ENCODE measurements around the gene S1PR2. TPM values are rescaled to one million over a fixed set of nuclear protein-coding genes. Genes with fewer than 3 reads are reported as not detected.

S1PR2 gene
- total and polyA plus RNA-seq, 2 donors from 2014 or later, result 1.5 to 6.3 TPM

DNA sequence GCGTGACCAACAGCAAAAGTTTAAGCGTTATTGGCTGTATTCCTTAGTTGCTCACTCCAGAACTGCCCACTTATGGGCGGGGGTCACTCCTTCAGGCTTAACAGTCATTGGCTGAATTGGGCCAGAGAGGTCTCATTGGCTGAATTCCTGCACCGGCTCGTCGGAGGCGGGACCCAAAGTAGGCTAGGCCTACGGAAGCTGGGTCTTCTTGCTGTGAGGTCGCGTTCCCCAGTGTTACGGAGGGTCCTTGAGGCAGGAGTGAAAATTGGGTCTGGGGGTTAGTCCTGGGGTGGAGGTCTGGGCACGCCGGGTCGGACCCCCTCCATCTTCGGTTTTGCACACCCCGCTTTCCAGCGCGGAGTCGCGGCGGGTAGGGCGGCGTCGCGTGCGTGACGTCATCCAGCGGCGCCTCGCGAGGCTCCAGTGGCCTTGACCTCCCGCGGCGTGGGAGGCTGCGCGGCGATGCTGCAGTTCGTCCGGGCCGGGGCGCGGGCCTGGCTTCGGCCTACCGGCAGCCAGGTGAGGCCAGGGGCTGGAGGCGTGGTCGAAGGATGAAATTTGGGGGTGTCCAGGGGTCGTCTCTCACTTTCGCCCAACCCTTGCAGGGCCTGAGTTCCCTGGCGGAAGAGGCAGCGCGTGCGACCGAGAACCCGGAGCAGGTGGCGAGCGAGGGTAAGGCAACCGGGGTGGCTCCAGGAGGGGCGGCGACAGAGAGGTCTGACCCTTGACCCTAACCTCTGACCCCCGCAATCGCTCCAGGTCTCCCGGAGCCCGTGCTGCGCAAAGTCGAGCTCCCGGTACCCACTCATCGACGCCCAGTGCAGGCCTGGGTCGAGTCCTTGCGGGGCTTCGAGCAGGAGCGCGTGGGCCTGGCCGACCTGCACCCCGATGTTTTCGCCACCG lies 20.9 kb upstream of the S1PR2 start, which contains the start of gene MRPL4:
Gene MRPL4, plus strand, starts transcription at position 423 of the 903 bp plus-strand sequence. Its CDS starts 40 bp downstream, at position 463.
- TF ChIP-seq, protein P1, sequence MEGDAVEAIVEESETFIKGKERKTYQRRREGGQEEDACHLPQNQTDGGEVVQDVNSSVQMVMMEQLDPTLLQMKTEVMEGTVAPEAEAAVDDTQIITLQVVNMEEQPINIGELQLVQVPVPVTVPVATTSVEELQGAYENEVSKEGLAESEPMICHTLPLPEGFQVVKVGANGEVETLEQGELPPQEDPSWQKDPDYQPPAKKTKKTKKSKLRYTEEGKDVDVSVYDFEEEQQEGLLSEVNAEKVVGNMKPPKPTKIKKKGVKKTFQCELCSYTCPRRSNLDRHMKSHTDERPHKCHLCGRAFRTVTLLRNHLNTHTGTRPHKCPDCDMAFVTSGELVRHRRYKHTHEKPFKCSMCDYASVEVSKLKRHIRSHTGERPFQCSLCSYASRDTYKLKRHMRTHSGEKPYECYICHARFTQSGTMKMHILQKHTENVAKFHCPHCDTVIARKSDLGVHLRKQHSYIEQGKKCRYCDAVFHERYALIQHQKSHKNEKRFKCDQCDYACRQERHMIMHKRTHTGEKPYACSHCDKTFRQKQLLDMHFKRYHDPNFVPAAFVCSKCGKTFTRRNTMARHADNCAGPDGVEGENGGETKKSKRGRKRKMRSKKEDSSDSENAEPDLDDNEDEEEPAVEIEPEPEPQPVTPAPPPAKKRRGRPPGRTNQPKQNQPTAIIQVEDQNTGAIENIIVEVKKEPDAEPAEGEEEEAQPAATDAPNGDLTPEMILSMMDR (IDR thresholded peaks at IDR 0.05; ENCODE audit: borderline replicate concordance, extremely low read depth, insufficient read depth), result no peak
- DNase-seq (peak; percentile 98 to 100 (median 99)), FAIRE-seq (peak; percentile 98)
- peak within 1 kb of the TSS; percentile 82 to 88 for H3K27ac ChIP-seq (ENCODE audit: low read depth in 2 of 2, low read length in 2 of 2)
- H3K27me3 ChIP-seq (ENCODE audit: control insufficient read depth, insufficient read depth, low read length), result no peaks in the 10 kb centered on the region
- peak within 1 kb of the TSS; percentile 45 to 97 (median 81) for H3K9ac ChIP-seq (ENCODE audit: low read length in 3 of 3)
- peaks cover 2 to 16% (median 9%) of the 10 kb centered on the region in 3 donors for H3K36me3 ChIP-seq (ENCODE audit: control insufficient read depth in 2 of 3, insufficient read depth in 3 of 3, low read length in 3 of 3)
- intact Hi-C loops (cut with DNase I), result loop anchor here (5.0 kb wide), 1 partner anchor 145 kb away; no protein-coding TSS in a partner anchor
- H3K4me1 ChIP-seq (ENCODE audit: control insufficient read depth in 2 of 3, insufficient read depth in 2 of 3, low read depth in 1 of 3, low read length in 3 of 3), result peaks cover 0 to 8% (median 0%) of the 10 kb centered on the region in 3 donors
- H3K4me3 ChIP-seq (ENCODE audit: low read length in 3 of 3), result peak within 1 kb of the TSS; percentile 97 to 99 (median 98)
- H3K9me3 ChIP-seq (ENCODE audit: control insufficient read depth in 2 of 3, insufficient read depth in 1 of 3, low read length in 3 of 3), result no peaks in the 10 kb centered on the region

- FAIRE-seq, result no peak
- H3K27ac ChIP-seq (ENCODE audit: low read depth in 2 of 2, low read length in 2 of 2), result no peak overlapping the region
- H3K9ac ChIP-seq (ENCODE audit: low read length in 3 of 3), result no peak overlapping the region
- DNase-seq, result no peak
- H3K27me3 ChIP-seq (ENCODE audit: control insufficient read depth, insufficient read depth, low read length), result no peaks in the 10 kb centered on the region
- H3K36me3 ChIP-seq (ENCODE audit: control insufficient read depth in 2 of 3, insufficient read depth in 3 of 3, low read length in 3 of 3), result no peaks in the 10 kb centered on the region
- TF ChIP-seq, protein P1 (IDR thresholded peaks at IDR 0.05; ENCODE audit: borderline replicate concordance, extremely low read depth, insufficient read depth), result no peak
- no peaks in the 10 kb centered on the region for H3K4me1 ChIP-seq (ENCODE audit: control insufficient read depth in 2 of 3, insufficient read depth in 2 of 3, low read depth in 1 of 3, low read length in 3 of 3)
- H3K9me3 ChIP-seq (ENCODE audit: control insufficient read depth in 2 of 3, insufficient read depth in 1 of 3, low read length in 3 of 3), result no peaks in the 10 kb centered on the region
- intact Hi-C loops (cut with DNase I), result loop anchor here (10.0 kb wide), 1 partner anchor 322 kb away; no protein-coding TSS in a partner anchor
- H3K4me3 ChIP-seq (ENCODE audit: low read length in 3 of 3), result no peak overlapping the region
Measured at GRCh38 chr19:10246511-10246910, 15.4 kb upstream of the S1PR2 start.

GRCh38 chr19:10245189-10245939 lies 14.2 kb upstream of the S1PR2 start:
- H3K9ac ChIP-seq (ENCODE audit: low read length in 3 of 3), result no peak overlapping the region
- H3K9me3 ChIP-seq (ENCODE audit: control insufficient read depth in 2 of 3, insufficient read depth in 1 of 3, low read length in 3 of 3), result no peaks in the 10 kb centered on the region
- TF ChIP-seq, protein P1 (IDR thresholded peaks at IDR 0.05; ENCODE audit: borderline replicate concordance, extremely low read depth, insufficient read depth), result no peak
- no peaks in the 10 kb centered on the region for H3K36me3 ChIP-seq (ENCODE audit: control insufficient read depth in 2 of 3, insufficient read depth in 3 of 3, low read length in 3 of 3)
- H3K27ac ChIP-seq (ENCODE audit: low read depth in 2 of 2, low read length in 2 of 2), result no peak overlapping the region
- H3K4me1 ChIP-seq (ENCODE audit: control insufficient read depth in 2 of 3, insufficient read depth in 2 of 3, low read depth in 1 of 3, low read length in 3 of 3), result no peaks in the 10 kb centered on the region
- FAIRE-seq (no peak), DNase-seq (no peak)
- no peak overlapping the region for H3K4me3 ChIP-seq (ENCODE audit: low read length in 3 of 3)
- intact Hi-C loops (cut with DNase I), result loop anchor here (10.0 kb wide), 1 partner anchor 321 kb away; no protein-coding TSS in a partner anchor
- H3K27me3 ChIP-seq (ENCODE audit: control insufficient read depth, insufficient read depth, low read length), result no peaks in the 10 kb centered on the region

Measured in kidney (tissue), 14 donors.